Neural progenitor cell (in vitro differentiated cells): ENCODE data around the gene TCEANC2. TPM values are rescaled to one million over a fixed set of nuclear protein-coding genes. Genes with fewer than 3 reads are reported as not detected.

ENCODE experiments used
- DNase-seq: peaks from one replicate; pipeline ENCODE4 v3.0.0-alpha.2; 2016; ENCODE audit warnings: low spot score
- H2AFZ ChIP-seq: fragments of 200-600 bp; sonication (generic); replicated peaks from 2 replicates; pipeline ENCODE4 v1.6.1; 2016; ENCODE audit warnings: antibody characterized with exemption
- H3F3A ChIP-seq: fragments of 200-600 bp; sonication (generic); 2 replicates; pipeline ENCODE4 v1.6.1; 2016; ENCODE audit warnings: antibody characterized with exemption, low read depth
- H3K27ac ChIP-seq: fragments of 200-600 bp; sonication (generic); 2 replicates; pipeline ENCODE4 v1.5.1; 2016; ENCODE audit warnings: mild to moderate bottlenecking
- H3K27me3 ChIP-seq: fragments of 200-600 bp; sonication (generic); 2 replicates; pipeline ENCODE4 v1.6.1; 2016; ENCODE audit warnings: mild to moderate bottlenecking, moderate library complexity
- H3K36me3 ChIP-seq: fragments of 200-600 bp; sonication (generic); 2 replicates; pipeline ENCODE4 v1.5.1; 2016
- H3K4me1 ChIP-seq: fragments of 200-600 bp; sonication (generic); 2 replicates; pipeline ENCODE4 v1.6.1; 2016; ENCODE audit warnings: mixed run types
- H3K4me2 ChIP-seq: fragments of 200-600 bp; sonication (generic); 2 replicates; pipeline ENCODE4 v1.6.1; 2016
- H3K4me3 ChIP-seq: fragments of 200-600 bp; sonication (generic); 2 replicates; pipeline ENCODE4 v1.5.1; 2016
- H3K79me2 ChIP-seq: fragments of 200-600 bp; sonication (generic); 2 replicates; pipeline ENCODE4 v1.6.1; 2016; ENCODE audit warnings: low read depth
- H3K9ac ChIP-seq: fragments of 200-600 bp; sonication (generic); 2 replicates; pipeline ENCODE4 v1.6.1; 2016
- H3K9me3 ChIP-seq: fragments of 200-600 bp; sonication (generic); 2 replicates; pipeline ENCODE4 v1.5.1; 2016; ENCODE audit warnings: low read depth
- H4K20me1 ChIP-seq: fragments of 200-600 bp; sonication (generic); 2 replicates; pipeline ENCODE4 v1.6.1; 2016; ENCODE audit warnings: low read depth
- H3K27ac Mint-ChIP-seq: 3 replicates; pipeline ENCODE4 v1.8.0; 2021; ENCODE audit warnings: mixed read lengths
- H3K27me3 Mint-ChIP-seq: 2 replicates; pipeline ENCODE4 v1.8.0; 2022; ENCODE audit warnings: low read depth, mild to moderate bottlenecking, inconsistent platforms, moderate library complexity, mixed read lengths; ENCODE audit not compliant: insufficient read depth
- H3K36me3 Mint-ChIP-seq: 3 replicates; pipeline ENCODE4 v1.8.0; 2021; ENCODE audit warnings: mixed read lengths
- H3K4me1 Mint-ChIP-seq: 3 replicates; pipeline ENCODE4 v1.8.0; 2021; ENCODE audit warnings: mixed read lengths
- H3K4me3 Mint-ChIP-seq: 3 replicates; pipeline ENCODE4 v1.8.0; 2021; ENCODE audit warnings: mild to moderate bottlenecking, moderate library complexity, mixed read lengths
- H3K9me3 Mint-ChIP-seq: 3 replicates; pipeline ENCODE4 v1.8.0; 2020; ENCODE audit warnings: mixed read lengths
- CTCF ChIP-seq: fragments of 200-600 bp; sonication (generic); IDR thresholded peaks from 2 replicates; pipeline ENCODE4 v1.5.1; 2017; ENCODE audit warnings: antibody characterized with exemption, mild to moderate bottlenecking
- EZH2 ChIP-seq: fragments of 200-600 bp; sonication (generic); IDR thresholded peaks from 2 replicates; pipeline ENCODE4 v1.6.1; 2017; ENCODE audit warnings: antibody characterized with exemption, mild to moderate bottlenecking, moderate library complexity
- EZH2phosphoT487 ChIP-seq: fragments of 200-600 bp; sonication (generic); IDR thresholded peaks from 2 replicates; pipeline ENCODE4 v1.6.1; 2017; ENCODE audit warnings: antibody characterized with exemption
- total RNA-seq: library from RNA; depleted of rRNA; stranded (reverse); fragments of >200 nt; gene quantifications from 2 replicates; pipeline ENCODE4 v1.2.3, GENCODE V29; 2015; ENCODE audit warnings: low replicate concordance

TCEANC2 gene
- total RNA-seq, 1 donor from 2014 or later, result 11.6 TPM

- Histone ChIP-seq H3K36me3 (no peaks in the 10 kb centered on the region), H3K9me3 (no peaks in the 10 kb centered on the region), H3K79me2 (no peaks in the 10 kb centered on the region), H3K4me3 (no peak overlapping the region), H3F3A (no peaks in the 10 kb centered on the region), H3K4me2 (no peak overlapping the region), H4K20me1 (no peaks in the 10 kb centered on the region), H3K9ac (no peak overlapping the region), H3K27me3 (no peaks in the 10 kb centered on the region), H3K27ac (no peak overlapping the region), H3K4me1 (no peaks in the 10 kb centered on the region), H2AFZ (no peak overlapping the region)
- Mint-ChIP-seq H3K4me1 (peaks cover 5% of the 10 kb centered on the region), H3K4me3 (peak overlapping the region; percentile 33), H3K27me3 (peaks cover 17% of the 10 kb centered on the region), H3K27ac (peak overlapping the region; percentile 25), H3K36me3 (no peaks in the 10 kb centered on the region), H3K9me3 (peaks cover 1% of the 10 kb centered on the region)
- DNase-seq, result no peak
- TF ChIP-seq EZH2phosphoT487 (no peak), CTCF (no peak), EZH2 (no peak)
Measured at GRCh38 chr1:54010415-54011117, 42.8 kb upstream of the TCEANC2 start.

- H3K9me3 ChIP-seq, result no peaks in the 10 kb centered on the region
- no peaks in the 10 kb centered on the region for H3K36me3 ChIP-seq
- TF ChIP-seq EZH2phosphoT487 (no peak), CTCF (no peak), EZH2 (no peak)
- H3K4me3 Mint-ChIP-seq, result no peak overlapping the region
- H3K4me3 ChIP-seq, result no peak overlapping the region
- no peaks in the 10 kb centered on the region for H3F3A ChIP-seq
- DNase-seq, result no peak
- H3K9ac ChIP-seq, result no peak overlapping the region
- no peaks in the 10 kb centered on the region for H3K27me3 ChIP-seq
- no peaks in the 10 kb centered on the region for H4K20me1 ChIP-seq
- no peaks in the 10 kb centered on the region for H3K79me2 ChIP-seq
- peak overlapping the region; percentile 57 for H3K27ac Mint-ChIP-seq
- no peak overlapping the region for H3K27ac ChIP-seq
- no peak overlapping the region for H3K4me2 ChIP-seq
- no peaks in the 10 kb centered on the region for H3K36me3 Mint-ChIP-seq
- H3K4me1 ChIP-seq, result no peaks in the 10 kb centered on the region
- H3K27me3 Mint-ChIP-seq, result peaks cover 11% of the 10 kb centered on the region
- no peaks in the 10 kb centered on the region for H3K9me3 Mint-ChIP-seq
- H3K4me1 Mint-ChIP-seq, result peaks cover 8% of the 10 kb centered on the region
- no peak overlapping the region for H2AFZ ChIP-seq
Measured at GRCh38 chr1:54011316-54012007, 41.9 kb upstream of the TCEANC2 start.

GRCh38 chr1:54012008-54012325, 41.4 kb upstream of the TCEANC2 start:
- H3K27me3 Mint-ChIP-seq, result peaks cover 11% of the 10 kb centered on the region
- H3K4me3 Mint-ChIP-seq, result no peak overlapping the region
- no peaks in the 10 kb centered on the region for H3K4me1 ChIP-seq
- H3K4me3 ChIP-seq, result no peak overlapping the region
- no peaks in the 10 kb centered on the region for H3K9me3 Mint-ChIP-seq
- H4K20me1 ChIP-seq, result no peaks in the 10 kb centered on the region
- no peaks in the 10 kb centered on the region for H3F3A ChIP-seq
- no peaks in the 10 kb centered on the region for H3K79me2 ChIP-seq
- H3K9ac ChIP-seq, result no peak overlapping the region
- TF ChIP-seq EZH2 (no peak), EZH2phosphoT487 (no peak), CTCF (no peak)
- DNase-seq, result no peak
- H3K36me3 Mint-ChIP-seq, result no peaks in the 10 kb centered on the region
- no peaks in the 10 kb centered on the region for H3K27me3 ChIP-seq
- no peak overlapping the region for H2AFZ ChIP-seq
- H3K4me2 ChIP-seq, result no peak overlapping the region
- H3K9me3 ChIP-seq, result no peaks in the 10 kb centered on the region
- H3K27ac ChIP-seq, result no peak overlapping the region
- H3K4me1 Mint-ChIP-seq, result peaks cover 13% of the 10 kb centered on the region
- no peaks in the 10 kb centered on the region for H3K36me3 ChIP-seq
- peak overlapping the region; percentile 57 for H3K27ac Mint-ChIP-seq
